ENCODE data around the gene WNT1. TPM values are rescaled to one million over a fixed set of nuclear protein-coding genes. Genes with fewer than 3 reads are reported as not detected.
A peak's percentile ranks its signal among the peaks of the same experiment; 100 is the strongest.

The WNT1 gene
- total RNA-seq, 1 donor from 2014 or later, result not detected

GRCh38 chr12:49027846-49028555 is 49.9 kb downstream of the WNT1 start:
- no peaks in the 10 kb centered on the region for H3F3A ChIP-seq (ENCODE audit: low read depth)
- no peak overlapping the region for H3K4me2 ChIP-seq
- H2AFZ ChIP-seq (replicated peaks), result no peak overlapping the region
- H3K36me3 ChIP-seq, result peaks cover 2% of the 10 kb centered on the region
- peak overlapping the region; percentile 42 for H3K27ac Mint-ChIP-seq
- no peaks in the 10 kb centered on the region for H3K79me2 ChIP-seq (ENCODE audit: low read depth)
- no peak overlapping the region for H3K4me3 ChIP-seq
- peaks cover 7% of the 10 kb centered on the region for H4K20me1 ChIP-seq (ENCODE audit: low read depth)
- no peaks in the 10 kb centered on the region for H3K9me3 ChIP-seq (ENCODE audit: low read depth)
- no peak overlapping the region for H3K4me3 Mint-ChIP-seq
- no peak overlapping the region for H3K27ac ChIP-seq
- H3K36me3 Mint-ChIP-seq, result peaks cover 39% of the 10 kb centered on the region
- H3K4me1 ChIP-seq, result no peaks in the 10 kb centered on the region
- no peak for DNase-seq (ENCODE audit: low spot score)
- no peaks in the 10 kb centered on the region for H3K27me3 ChIP-seq
- H3K27me3 Mint-ChIP-seq (ENCODE audit: insufficient read depth, low read depth), result peaks cover 4% of the 10 kb centered on the region
- H3K4me1 Mint-ChIP-seq, result no peaks in the 10 kb centered on the region
- H3K9me3 Mint-ChIP-seq, result no peaks in the 10 kb centered on the region
- H3K9ac ChIP-seq, result no peak overlapping the region
- TF ChIP-seq, protein P1, sequence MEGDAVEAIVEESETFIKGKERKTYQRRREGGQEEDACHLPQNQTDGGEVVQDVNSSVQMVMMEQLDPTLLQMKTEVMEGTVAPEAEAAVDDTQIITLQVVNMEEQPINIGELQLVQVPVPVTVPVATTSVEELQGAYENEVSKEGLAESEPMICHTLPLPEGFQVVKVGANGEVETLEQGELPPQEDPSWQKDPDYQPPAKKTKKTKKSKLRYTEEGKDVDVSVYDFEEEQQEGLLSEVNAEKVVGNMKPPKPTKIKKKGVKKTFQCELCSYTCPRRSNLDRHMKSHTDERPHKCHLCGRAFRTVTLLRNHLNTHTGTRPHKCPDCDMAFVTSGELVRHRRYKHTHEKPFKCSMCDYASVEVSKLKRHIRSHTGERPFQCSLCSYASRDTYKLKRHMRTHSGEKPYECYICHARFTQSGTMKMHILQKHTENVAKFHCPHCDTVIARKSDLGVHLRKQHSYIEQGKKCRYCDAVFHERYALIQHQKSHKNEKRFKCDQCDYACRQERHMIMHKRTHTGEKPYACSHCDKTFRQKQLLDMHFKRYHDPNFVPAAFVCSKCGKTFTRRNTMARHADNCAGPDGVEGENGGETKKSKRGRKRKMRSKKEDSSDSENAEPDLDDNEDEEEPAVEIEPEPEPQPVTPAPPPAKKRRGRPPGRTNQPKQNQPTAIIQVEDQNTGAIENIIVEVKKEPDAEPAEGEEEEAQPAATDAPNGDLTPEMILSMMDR (IDR thresholded peaks at IDR 0.05), result no peak
- TF ChIP-seq EZH2 (IDR thresholded peaks at IDR 0.05) (no peak), EZH2phosphoT487 (IDR thresholded peaks at IDR 0.05) (no peak)

- H3K9ac ChIP-seq, result no peak overlapping the region
- H3K4me3 Mint-ChIP-seq, result no peak overlapping the region
- no peak overlapping the region for H3K4me2 ChIP-seq
- H3K36me3 ChIP-seq, result peaks cover 2% of the 10 kb centered on the region
- peaks cover 37% of the 10 kb centered on the region for H3K36me3 Mint-ChIP-seq
- peaks cover 7% of the 10 kb centered on the region for H4K20me1 ChIP-seq (ENCODE audit: low read depth)
- no peaks in the 10 kb centered on the region for H3K79me2 ChIP-seq (ENCODE audit: low read depth)
- TF ChIP-seq, protein P1 (IDR thresholded peaks at IDR 0.05), result no peak
- no peak for TF ChIP-seq EZH2 (IDR thresholded peaks at IDR 0.05)
- no peak for TF ChIP-seq EZH2phosphoT487 (IDR thresholded peaks at IDR 0.05)
- no peak for DNase-seq (ENCODE audit: low spot score)
- no peaks in the 10 kb centered on the region for H3F3A ChIP-seq (ENCODE audit: low read depth)
- no peaks in the 10 kb centered on the region for H3K9me3 Mint-ChIP-seq
- H3K4me3 ChIP-seq, result no peak overlapping the region
- H3K27me3 ChIP-seq, result no peaks in the 10 kb centered on the region
- no peak overlapping the region for H2AFZ ChIP-seq (replicated peaks)
- peaks cover 4% of the 10 kb centered on the region for H3K27me3 Mint-ChIP-seq (ENCODE audit: insufficient read depth, low read depth)
- H3K4me1 Mint-ChIP-seq, result no peaks in the 10 kb centered on the region
- no peak overlapping the region for H3K27ac ChIP-seq
- H3K9me3 ChIP-seq (ENCODE audit: low read depth), result no peaks in the 10 kb centered on the region
- no peak overlapping the region for H3K27ac Mint-ChIP-seq
- H3K4me1 ChIP-seq, result no peaks in the 10 kb centered on the region
Measured at GRCh38 chr12:49028666-49029275, 50.6 kb downstream of the WNT1 start.

GRCh38 chr12:49030119-49030518 is 52.0 kb downstream of the WNT1 start:
- Mint-ChIP-seq H3K27me3 (ENCODE audit: insufficient read depth, low read depth) (peaks cover 4% of the 10 kb centered on the region), H3K27ac (no peak overlapping the region), H3K4me1 (no peaks in the 10 kb centered on the region), H3K9me3 (no peaks in the 10 kb centered on the region), H3K36me3 (peaks cover 33% of the 10 kb centered on the region), H3K4me3 (no peak overlapping the region)
- no peaks in the 10 kb centered on the region for H3K9me3 ChIP-seq (ENCODE audit: low read depth)
- no peak overlapping the region for H3K27ac ChIP-seq
- no peaks in the 10 kb centered on the region for H3K27me3 ChIP-seq
- H2AFZ ChIP-seq (replicated peaks), result no peak overlapping the region
- no peak for DNase-seq (ENCODE audit: low spot score)
- TF ChIP-seq EZH2phosphoT487 (IDR thresholded peaks at IDR 0.05), result no peak
- no peak for TF ChIP-seq EZH2 (IDR thresholded peaks at IDR 0.05)
- TF ChIP-seq, protein P1 (IDR thresholded peaks at IDR 0.05), result no peak
- no peaks in the 10 kb centered on the region for H3K79me2 ChIP-seq (ENCODE audit: low read depth)
- H3K4me2 ChIP-seq, result no peak overlapping the region
- H3K4me1 ChIP-seq, result no peaks in the 10 kb centered on the region
- H3K4me3 ChIP-seq, result no peak overlapping the region
- peaks cover 2% of the 10 kb centered on the region for H3K36me3 ChIP-seq
- H3K9ac ChIP-seq, result no peak overlapping the region
- peaks cover 12% of the 10 kb centered on the region for H4K20me1 ChIP-seq (ENCODE audit: low read depth)
- no peaks in the 10 kb centered on the region for H3F3A ChIP-seq (ENCODE audit: low read depth)
